Memory B cell (primary cell): ENCODE results near the gene SMC4.

Source experiments
- ATAC-seq: fragments of 150-1000 bp; cut with Tn5 transposase; 2 replicates; pipeline ENCODE4 v1.10.0; 2021; ENCODE audit warnings: low read depth, mild to moderate bottlenecking, moderate library complexity
- DNase-seq, 2 donors: peaks; one replicate each; pipeline ENCODE4 v3.0.0; 2022; ENCODE audit warnings: low spot score in 2 of 2
- H3K27ac Mint-ChIP-seq: one replicate; pipeline ENCODE4 v1.8.0; 2022; ENCODE audit warnings: mild to moderate bottlenecking, moderate library complexity, mixed read lengths
- H3K27me3 Mint-ChIP-seq: one replicate; pipeline ENCODE4 v1.8.0; 2022; ENCODE audit warnings: mixed read lengths
- H3K36me3 Mint-ChIP-seq: one replicate; pipeline ENCODE4 v1.8.0; 2022; ENCODE audit warnings: mild to moderate bottlenecking, mixed read lengths
- H3K4me1 Mint-ChIP-seq: one replicate; pipeline ENCODE4 v1.8.0; 2022; ENCODE audit warnings: mixed read lengths
- H3K4me3 Mint-ChIP-seq: one replicate; pipeline ENCODE4 v1.8.0; 2022; ENCODE audit warnings: mild to moderate bottlenecking, moderate library complexity, mixed read lengths
- H3K9me3 Mint-ChIP-seq: one replicate; pipeline ENCODE4 v1.8.0; 2022; ENCODE audit warnings: mixed read lengths

Gene SMC4

DNA sequence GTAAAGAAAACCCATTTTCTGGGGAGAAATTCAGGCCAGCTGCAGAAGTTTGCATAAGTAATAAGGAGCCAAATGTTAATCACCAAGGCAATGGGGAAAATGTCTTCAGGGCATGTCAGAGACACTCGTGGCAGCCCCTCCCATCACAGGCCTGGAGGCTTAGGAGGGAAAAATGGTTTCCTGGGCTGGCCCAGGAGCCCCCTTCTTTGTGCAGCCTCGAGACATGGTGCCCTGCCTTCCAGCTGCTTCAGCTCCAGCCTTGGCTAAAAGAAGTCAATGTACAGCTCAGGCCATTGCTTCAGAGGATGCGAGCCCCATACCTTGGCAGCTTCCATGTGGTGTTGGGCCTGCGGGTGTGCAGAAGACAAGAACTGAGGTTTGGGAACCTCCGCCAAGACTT, 70.7 kb downstream of the SMC4 start:
- Mint-ChIP-seq H3K9me3 (peaks cover 11% of the 10 kb centered on the region), H3K4me1 (peaks cover 3% of the 10 kb centered on the region), H3K4me3 (no peak overlapping the region), H3K27me3 (peaks cover 2% of the 10 kb centered on the region), H3K36me3 (peaks cover 3% of the 10 kb centered on the region), H3K27ac (no peak overlapping the region)
- DNase-seq = no peak
- ATAC-seq = no peak

DNA sequence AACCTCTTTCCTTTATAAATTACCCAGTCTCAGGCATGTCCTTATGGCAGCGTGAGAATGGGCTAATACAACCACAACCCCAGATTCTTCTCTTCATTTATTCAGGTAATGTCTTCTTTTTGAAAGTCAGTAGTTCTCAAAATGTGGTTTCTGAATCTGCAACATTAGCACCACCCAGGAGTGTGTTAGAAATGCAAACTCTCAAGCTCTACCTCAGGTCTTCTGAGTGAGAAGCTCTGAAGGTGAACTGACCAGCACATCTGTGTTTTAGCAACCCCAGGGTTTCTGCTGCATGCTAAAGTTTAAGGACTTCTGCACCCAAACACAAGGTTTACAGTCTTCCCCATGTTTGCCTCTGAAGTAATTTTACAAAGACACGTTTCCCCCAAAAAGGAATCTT, 72.4 kb downstream of the SMC4 start:
- Mint-ChIP-seq H3K36me3 (peaks cover 3% of the 10 kb centered on the region), H3K27me3 (peaks cover 2% of the 10 kb centered on the region)
- no peak for ATAC-seq

DNA sequence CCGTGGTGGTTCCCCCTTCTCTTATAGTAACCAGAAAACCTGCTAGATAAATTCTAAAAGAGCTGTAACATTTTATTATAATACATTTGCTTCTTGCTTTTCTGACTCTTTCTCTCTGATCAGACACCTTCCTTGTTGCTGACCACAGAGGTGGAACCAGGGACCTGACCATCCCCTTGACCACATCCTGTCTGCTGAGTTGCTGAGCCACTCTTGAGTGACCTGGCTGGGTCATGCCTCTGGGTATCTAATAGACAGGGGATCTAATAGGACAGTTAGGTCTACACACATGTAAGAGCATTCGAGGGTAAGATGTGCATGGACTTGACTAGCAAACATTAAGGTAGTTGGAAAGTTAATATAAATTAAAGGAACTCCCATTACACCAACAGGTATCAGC, 72.9 kb downstream of the SMC4 start:
- Mint-ChIP-seq H3K9me3 (peaks cover 11% of the 10 kb centered on the region), H3K4me3 (no peak overlapping the region), H3K36me3 (peaks cover 3% of the 10 kb centered on the region), H3K27me3 (no peaks in the 10 kb centered on the region), H3K4me1 (peaks cover 3% of the 10 kb centered on the region), H3K27ac (no peak overlapping the region)
- no peak for DNase-seq
- ATAC-seq = no peak

More for the DNA sequence above, 72.4 kb downstream of the SMC4 start:
- Mint-ChIP-seq H3K4me1 (peaks cover 3% of the 10 kb centered on the region), H3K9me3 (peaks cover 11% of the 10 kb centered on the region), H3K4me3 (no peak overlapping the region), H3K27ac (no peak overlapping the region)
- DNase-seq = no peak

DNA sequence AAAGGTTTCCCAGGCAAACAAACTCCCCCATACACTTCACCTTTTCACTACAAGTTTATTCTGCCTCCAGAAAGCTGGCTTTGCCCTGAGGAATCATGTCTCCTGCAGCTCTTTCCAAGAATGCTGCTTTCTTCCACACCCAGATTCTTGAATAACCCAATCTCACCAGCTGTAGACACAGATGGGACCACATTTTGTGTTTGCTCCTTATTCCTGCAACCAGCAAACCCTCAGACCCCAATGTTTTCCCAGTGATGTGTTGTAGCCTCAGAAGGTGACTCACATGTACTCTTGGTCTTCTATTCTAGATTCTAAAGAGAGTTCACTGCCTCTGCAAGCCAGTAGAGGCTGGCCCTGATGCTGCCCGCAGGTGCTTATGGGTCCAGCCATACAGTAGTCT, 73.8 kb downstream of the SMC4 start:
- peaks cover 3% of the 10 kb centered on the region for H3K4me1 Mint-ChIP-seq
- H3K27ac Mint-ChIP-seq = no peak overlapping the region
- ATAC-seq (no peak), DNase-seq (no peak)
- H3K4me3 Mint-ChIP-seq = no peak overlapping the region
- H3K9me3 Mint-ChIP-seq = peaks cover 11% of the 10 kb centered on the region
- H3K36me3 Mint-ChIP-seq = peaks cover 3% of the 10 kb centered on the region
- no peaks in the 10 kb centered on the region for H3K27me3 Mint-ChIP-seq

DNA sequence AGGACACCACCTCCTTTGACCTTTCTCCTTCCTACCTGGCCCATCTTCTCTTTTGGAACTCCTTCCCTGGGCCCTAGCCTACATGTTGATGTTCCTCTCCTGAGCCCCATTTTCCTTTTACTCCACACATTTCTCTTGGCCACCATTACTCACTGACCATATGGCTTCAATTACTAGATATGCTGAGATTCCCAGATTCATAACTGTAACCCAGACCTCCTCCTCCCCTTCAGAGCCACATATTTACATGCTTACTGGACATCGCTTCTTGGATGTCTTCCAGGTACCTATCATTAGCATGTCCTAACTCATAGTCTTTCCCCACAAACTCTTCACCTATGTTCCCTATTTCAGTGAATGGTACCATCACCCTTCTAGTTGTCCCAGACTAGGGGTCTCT, 74.5 kb downstream of the SMC4 start:
- DNase-seq = no peak

DNA sequence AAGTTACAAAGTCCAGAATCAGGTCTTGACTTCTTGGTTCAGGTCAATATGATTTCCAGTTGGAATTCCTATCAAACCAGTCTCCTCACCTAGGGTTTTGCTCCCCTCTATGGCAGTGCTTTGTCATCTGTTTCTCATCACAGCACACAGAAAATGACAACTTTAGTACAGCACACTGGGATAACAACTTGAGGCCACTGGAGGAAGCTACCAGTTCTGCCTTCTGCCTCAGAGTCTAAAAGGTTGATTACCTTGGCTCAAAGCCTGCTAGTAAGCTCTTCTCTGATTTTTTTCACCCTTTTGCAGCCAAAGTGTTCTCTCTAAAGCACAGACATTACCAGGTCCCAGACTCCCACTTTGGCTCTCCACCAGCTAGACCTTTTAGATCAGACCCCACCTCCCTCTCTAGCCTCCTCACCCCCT, 75.0 kb downstream of the SMC4 start:
- Mint-ChIP-seq H3K27ac (no peak overlapping the region), H3K36me3 (peaks cover 3% of the 10 kb centered on the region), H3K27me3 (no peaks in the 10 kb centered on the region), H3K4me1 (peaks cover 3% of the 10 kb centered on the region), H3K9me3 (peaks cover 6% of the 10 kb centered on the region), H3K4me3 (no peak overlapping the region)
- ATAC-seq = no peak
- no peak for DNase-seq

More for the DNA sequence above, 74.5 kb downstream of the SMC4 start:
- H3K4me3 Mint-ChIP-seq = no peak overlapping the region
- H3K27me3 Mint-ChIP-seq = no peaks in the 10 kb centered on the region
- peaks cover 3% of the 10 kb centered on the region for H3K4me1 Mint-ChIP-seq
- no peak for ATAC-seq
- H3K9me3 Mint-ChIP-seq = peaks cover 9% of the 10 kb centered on the region
- H3K36me3 Mint-ChIP-seq = peaks cover 3% of the 10 kb centered on the region
- no peak overlapping the region for H3K27ac Mint-ChIP-seq

DNA sequence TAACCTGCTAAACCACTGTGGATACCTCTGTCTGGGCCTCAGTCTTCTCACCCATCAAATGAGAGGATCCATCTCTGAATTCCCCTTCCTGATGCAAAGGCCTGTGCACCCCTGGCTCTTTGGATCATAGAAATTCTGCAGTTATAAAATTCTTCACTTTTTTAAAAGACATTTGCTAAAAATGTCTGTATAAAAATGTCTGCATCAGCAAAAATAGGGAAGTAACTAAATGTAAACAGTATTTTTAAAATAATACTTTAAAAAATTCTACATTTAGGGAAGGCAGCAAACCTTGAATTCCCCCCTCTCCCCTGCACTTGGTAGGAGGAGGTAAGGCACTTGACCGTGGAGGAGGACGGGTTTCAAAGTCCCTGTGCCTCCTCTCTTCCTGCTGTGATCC, 75.7 kb downstream of the SMC4 start:
- ATAC-seq (no peak), DNase-seq (no peak)
- Mint-ChIP-seq H3K36me3 (no peaks in the 10 kb centered on the region), H3K27me3 (no peaks in the 10 kb centered on the region), H3K4me3 (no peak overlapping the region), H3K9me3 (no peaks in the 10 kb centered on the region), H3K4me1 (peaks cover 3% of the 10 kb centered on the region), H3K27ac (no peak overlapping the region)

DNA sequence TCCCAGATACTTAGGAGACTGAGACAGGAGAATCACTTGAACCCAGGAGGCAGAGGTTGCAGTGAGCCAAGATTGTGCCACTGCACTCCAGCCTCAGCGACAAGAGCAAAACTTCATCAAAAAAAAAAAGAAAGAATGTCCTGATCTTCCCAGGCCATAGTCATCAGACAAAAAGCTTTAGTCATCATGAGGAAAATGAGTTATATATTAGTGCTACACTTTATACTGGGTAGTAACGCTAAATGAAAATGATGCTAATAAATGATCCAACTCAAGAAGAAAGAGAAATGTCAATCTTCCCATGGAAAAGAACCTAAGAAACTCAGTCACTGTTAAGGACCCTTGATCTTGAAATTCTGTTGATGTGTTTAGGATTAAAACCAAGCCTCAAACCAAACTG, 76.4 kb downstream of the SMC4 start:
- DNase-seq (no peak), ATAC-seq (no peak)
- no peak overlapping the region for H3K27ac Mint-ChIP-seq
- no peak overlapping the region for H3K4me3 Mint-ChIP-seq
- H3K4me1 Mint-ChIP-seq = peaks cover 3% of the 10 kb centered on the region
- no peaks in the 10 kb centered on the region for H3K36me3 Mint-ChIP-seq
- no peaks in the 10 kb centered on the region for H3K27me3 Mint-ChIP-seq
- H3K9me3 Mint-ChIP-seq = no peaks in the 10 kb centered on the region

DNA sequence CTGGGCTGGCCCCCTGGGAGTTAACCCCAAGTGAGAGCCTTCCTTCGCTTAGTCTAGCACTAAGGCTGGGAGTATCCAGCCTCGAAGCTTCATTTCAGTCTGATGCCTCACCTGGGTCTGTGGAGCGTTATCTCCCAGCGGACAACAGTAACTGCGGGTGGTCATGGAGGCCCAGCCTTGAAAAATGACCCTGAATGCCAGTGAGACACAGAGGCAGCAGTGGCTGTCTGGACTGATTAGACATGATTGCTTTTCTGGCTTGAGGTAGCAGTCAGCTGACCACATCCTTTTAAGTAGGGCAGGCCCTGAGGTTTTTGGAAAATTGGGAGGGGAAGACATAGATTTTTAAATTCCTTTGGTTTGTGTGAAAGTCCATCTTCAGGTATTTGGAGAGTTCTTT, 78.3 kb downstream of the SMC4 start:
- H3K9me3 Mint-ChIP-seq = no peaks in the 10 kb centered on the region
- no peak overlapping the region for H3K27ac Mint-ChIP-seq
- no peak for ATAC-seq
- H3K27me3 Mint-ChIP-seq = no peaks in the 10 kb centered on the region
- no peak for DNase-seq
- H3K36me3 Mint-ChIP-seq = peaks cover 2% of the 10 kb centered on the region
- H3K4me3 Mint-ChIP-seq = no peak overlapping the region
- no peaks in the 10 kb centered on the region for H3K4me1 Mint-ChIP-seq

DNA sequence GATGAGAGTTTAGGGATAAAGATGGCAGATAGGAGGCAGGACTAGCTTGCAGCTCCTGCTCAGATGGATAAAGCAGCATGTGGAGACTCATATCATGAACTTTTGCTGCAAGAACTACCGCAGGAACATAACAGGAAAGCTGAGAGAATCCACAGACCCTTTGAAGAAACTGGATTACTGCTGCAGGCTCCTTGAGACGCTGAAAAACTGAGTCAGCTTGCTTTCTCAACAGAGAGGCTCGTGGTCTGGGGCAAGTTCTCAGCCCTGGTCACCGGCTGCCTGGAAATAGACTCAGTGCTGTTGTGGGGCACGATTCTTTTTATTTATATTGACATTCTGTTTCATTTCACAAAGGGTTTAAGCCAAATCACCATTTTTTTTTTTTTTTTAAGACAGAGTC, 78.9 kb downstream of the SMC4 start:
- ATAC-seq = no peak
- Mint-ChIP-seq H3K9me3 (no peaks in the 10 kb centered on the region), H3K27ac (no peak overlapping the region), H3K27me3 (no peaks in the 10 kb centered on the region), H3K4me3 (no peak overlapping the region), H3K4me1 (no peaks in the 10 kb centered on the region), H3K36me3 (peaks cover 2% of the 10 kb centered on the region)
- no peak for DNase-seq

DNA sequence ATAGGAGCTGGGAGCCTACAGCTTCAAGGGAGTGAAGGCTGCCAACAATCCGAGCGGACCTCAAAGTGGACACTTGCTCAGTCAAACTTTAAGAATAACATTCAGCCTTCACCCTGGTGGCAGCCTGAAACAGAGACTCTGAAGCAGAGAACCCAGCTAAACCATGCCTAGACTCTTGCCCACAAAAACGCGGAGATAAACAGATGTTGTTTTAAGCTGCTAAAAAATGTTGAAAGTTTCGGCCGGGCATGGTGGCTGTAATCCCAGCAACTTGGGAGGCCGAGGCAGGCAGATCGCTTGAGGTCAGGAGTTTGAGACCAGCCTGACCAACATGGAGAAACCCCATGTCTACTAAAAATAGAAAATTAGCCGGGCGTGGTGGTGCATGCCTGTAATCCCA, 79.9 kb downstream of the SMC4 start:
- no peaks in the 10 kb centered on the region for H3K4me1 Mint-ChIP-seq
- no peak for ATAC-seq
- peaks cover 2% of the 10 kb centered on the region for H3K36me3 Mint-ChIP-seq
- H3K27ac Mint-ChIP-seq = no peak overlapping the region
- H3K27me3 Mint-ChIP-seq = no peaks in the 10 kb centered on the region
- H3K4me3 Mint-ChIP-seq = no peak overlapping the region
- H3K9me3 Mint-ChIP-seq = no peaks in the 10 kb centered on the region
- no peak for DNase-seq

DNA sequence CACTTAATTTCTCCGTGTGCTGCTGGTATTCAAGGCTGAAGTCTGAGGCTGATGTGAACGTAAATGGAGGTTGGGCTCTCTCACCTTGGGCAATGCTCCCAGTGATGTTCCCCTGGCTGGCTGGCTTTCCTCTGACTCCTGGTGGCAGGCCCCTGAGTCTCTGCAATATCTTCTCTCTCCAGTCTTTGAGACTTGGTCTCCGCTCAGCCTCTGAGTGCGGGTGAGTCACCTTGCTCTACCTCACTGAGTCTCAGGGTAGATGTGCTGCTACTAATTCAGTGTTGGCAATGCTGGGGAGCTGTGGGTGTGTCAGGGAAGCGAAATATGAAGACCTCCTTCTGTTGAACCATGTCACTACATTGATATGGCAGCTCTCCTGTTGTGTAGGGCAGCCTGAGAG, 81.5 kb downstream of the SMC4 start:
- Mint-ChIP-seq H3K36me3 (peaks cover 2% of the 10 kb centered on the region), H3K4me1 (peaks cover 6% of the 10 kb centered on the region), H3K4me3 (no peak overlapping the region), H3K27me3 (no peaks in the 10 kb centered on the region), H3K9me3 (no peaks in the 10 kb centered on the region), H3K27ac (no peak overlapping the region)
- DNase-seq (no peak), ATAC-seq (no peak)

DNA sequence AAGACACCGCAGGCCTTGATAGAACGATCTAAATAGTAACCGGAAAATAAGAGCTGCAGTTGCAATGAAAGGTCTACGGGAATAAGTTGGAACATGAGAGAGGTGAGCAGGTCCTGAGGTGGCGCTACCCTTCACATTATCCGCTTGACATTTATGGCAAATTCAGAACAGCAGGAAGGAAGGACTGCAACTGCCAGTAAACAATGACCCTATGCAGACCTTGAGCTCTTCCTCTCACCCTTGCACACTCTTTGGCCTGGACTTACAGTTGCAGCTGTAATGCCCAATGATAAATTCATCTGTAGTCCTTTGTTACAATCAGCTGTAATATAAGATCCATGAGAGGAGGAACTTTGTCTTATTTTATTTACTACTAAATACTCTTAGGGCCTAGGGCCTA, 82.4 kb downstream of the SMC4 start:
- H3K4me1 Mint-ChIP-seq = peaks cover 6% of the 10 kb centered on the region

DNA sequence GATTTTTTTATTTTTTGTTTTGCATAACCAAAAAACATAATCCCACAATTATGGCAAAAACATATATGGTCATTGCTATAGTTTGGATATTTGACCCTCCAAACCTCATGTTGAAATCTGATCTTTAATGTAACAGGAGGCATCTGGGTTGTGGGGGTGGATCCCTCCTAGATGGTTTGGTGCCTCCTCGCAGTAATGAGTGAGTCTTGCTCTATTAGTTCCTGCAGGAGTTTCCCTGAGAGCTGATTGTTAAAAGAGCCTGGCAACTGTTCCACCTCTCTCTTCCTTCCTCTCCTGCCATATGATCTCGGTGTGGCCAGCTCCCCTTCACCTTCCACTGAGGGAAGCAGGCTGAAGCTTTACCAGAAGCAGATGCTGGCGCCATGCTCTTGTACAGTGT, 83.3 kb downstream of the SMC4 start:
- Mint-ChIP-seq H3K9me3 (no peaks in the 10 kb centered on the region), H3K36me3 (peaks cover 2% of the 10 kb centered on the region), H3K27ac (no peak overlapping the region), H3K4me1 (peaks cover 6% of the 10 kb centered on the region), H3K4me3 (no peak overlapping the region), H3K27me3 (no peaks in the 10 kb centered on the region)
- no peak for DNase-seq
- ATAC-seq = no peak

More for the DNA sequence above, 82.4 kb downstream of the SMC4 start:
- no peak for DNase-seq
- no peaks in the 10 kb centered on the region for H3K27me3 Mint-ChIP-seq
- H3K27ac Mint-ChIP-seq = no peak overlapping the region
- H3K4me3 Mint-ChIP-seq = no peak overlapping the region
- peaks cover 2% of the 10 kb centered on the region for H3K36me3 Mint-ChIP-seq
- H3K9me3 Mint-ChIP-seq = no peaks in the 10 kb centered on the region
- no peak for ATAC-seq
